GM19043 (cell line): Measurements from ENCODE around the gene SLC16A10.
"Not testable (repeated sequence)": the region's sequence is repeated elsewhere in the genome, so short reads cannot be mapped to it uniquely, and the experiment has no call there.

Experiments used
- ATAC-seq: cut with Tn5 transposase; IDR thresholded peaks from one replicate; pipeline ENCODE4 v1.9.1; 2021; ENCODE audit warnings: low read depth; ENCODE audit not compliant: unreplicated experiment

Gene SLC16A10

GRCh38 chr6:111254779-111255166 is 167.5 kb downstream of the SLC16A10 start:
- no peak for ATAC-seq

GRCh38 chr6:111255838-111256237 is 168.5 kb downstream of the SLC16A10 start:
- not testable (repeated sequence) for ATAC-seq

GRCh38 chr6:111256646-111257045 is 169.3 kb downstream of the SLC16A10 start:
- no peak for ATAC-seq

- ATAC-seq: no peak
Measured at GRCh38 chr6:111258010-111258409, 170.7 kb downstream of the SLC16A10 start.

GRCh38 chr6:111258615-111259088 is 171.3 kb downstream of the SLC16A10 start:
- no peak for ATAC-seq

GRCh38 chr6:111259089-111259831 is 172.0 kb downstream of the SLC16A10 start:
- peak; percentile 98 for ATAC-seq

- no peak for ATAC-seq
Measured at GRCh38 chr6:111260570-111261298, 173.4 kb downstream of the SLC16A10 start.

GRCh38 chr6:111263837-111264236 is 176.5 kb downstream of the SLC16A10 start:
- no peak for ATAC-seq

- ATAC-seq: no peak
Measured at GRCh38 chr6:111265842-111266241, 178.5 kb downstream of the SLC16A10 start.

GRCh38 chr6:111266276-111266675 is 179.0 kb downstream of the SLC16A10 start:
- no peak for ATAC-seq

GRCh38 chr6:111267764-111268333 is 180.5 kb downstream of the SLC16A10 start:
- ATAC-seq: no peak

- no peak for ATAC-seq
Measured at GRCh38 chr6:111269401-111269970, 182.2 kb downstream of the SLC16A10 start.

- no peak for ATAC-seq
Measured at GRCh38 chr6:111270121-111270520, 182.8 kb downstream of the SLC16A10 start.

GRCh38 chr6:111274593-111275217 is 187.4 kb downstream of the SLC16A10 start:
- ATAC-seq: no peak

GRCh38 chr6:111276335-111276734 is 189.0 kb downstream of the SLC16A10 start:
- ATAC-seq: no peak

- no peak for ATAC-seq
Measured at GRCh38 chr6:111276736-111277135, 189.4 kb downstream of the SLC16A10 start.

- no peak for ATAC-seq
Measured at GRCh38 chr6:111277819-111278218, 190.5 kb downstream of the SLC16A10 start.

- no peak for ATAC-seq
Measured at GRCh38 chr6:111278731-111279130, 191.4 kb downstream of the SLC16A10 start.

GRCh38 chr6:111280445-111280955 is 193.2 kb downstream of the SLC16A10 start:
- no peak for ATAC-seq
